K562 (cell line): Measurements from ENCODE around the gene HLA-DOA. TPM values are rescaled to one million over a fixed set of nuclear protein-coding genes. Genes with fewer than 3 reads are reported as not detected.

ENCODE experiments used
- ATAC-seq: fragments of 200-7000 bp; cut with Tn5 transposase; 3 replicates; pipeline ENCODE4 v1.9.1; 2020; ENCODE audit warnings: moderate library complexity
- BruUV-seq: library from RNA; stranded (reverse); fragments of 400-500 nt; replicated peaks from 2 replicates; lab custom pipeline; 2021; lab: Mats Ljungman, UMichigan
- CTCF ChIA-PET: fragments of 300-600 bp; formaldehyde crosslinking; extraction: SDS; loops from one replicate; lab custom pipeline; 2021; ENCODE audit warnings: low intra/inter-chr PET ratio; lab: Yijun Ruan, JAX
- POLR2A ChIA-PET: fragments of 300-600, 350-650 bp; sonication (Branson Sonifier 250); formaldehyde crosslinking; extraction: SDS; loops from one replicate; lab custom pipeline; 2021; ENCODE audit warnings: antibody characterized with exemption, inconsistent platforms; lab: Yijun Ruan, JAX
- DNase-seq, 4 experiments: peaks; one replicate each; pipeline versions ENCODE4 v3.0.0 to v3.0.0-alpha.2; 2011 to 2018; ENCODE audit warnings: low spot score in 3 of 4, mixed read lengths in 3 of 4; ENCODE audit errors: extremely low read depth in 1 of 4
- FAIRE-seq: peaks from 2 replicates; lab custom pipeline; 2011; peaks lifted over from hg19 to GRCh38; lab: Jason Lieb, UNC
- H2AFZ ChIP-seq: 2 replicates; pipeline ENCODE4 v1.6.0; 2011; ENCODE audit warnings: low read depth, low read length, control low read depth, inconsistent platforms
- H3K27ac ChIP-seq: fragments of 200-600 bp; 3 replicates; pipeline ENCODE4 v1.8.0; 2011; ENCODE audit warnings: low read depth, mild to moderate bottlenecking, control low read depth, inconsistent platforms, low read length, moderate library complexity, mixed read lengths; ENCODE audit errors: extremely low read depth
- H3K27me3 ChIP-seq, 2 experiments: fragments of 300-600 bp in 1 of 2; 2 replicates in 1 of 2; 3 replicates in 1 of 2; pipeline versions ENCODE4 v1.6.0 to v1.8.0; 2011; ENCODE audit warnings: inconsistent platforms in 2 of 2, low read length in 2 of 2, mild to moderate bottlenecking in 1 of 2, mixed read lengths in 1 of 2, moderate library complexity in 1 of 2; ENCODE audit not compliant: control insufficient read depth in 2 of 2, insufficient read depth in 2 of 2
- H3K36me3 ChIP-seq: fragments of 300-600 bp; 3 replicates; pipeline ENCODE4 v1.8.0; 2011; ENCODE audit warnings: mild to moderate bottlenecking, low read length, inconsistent platforms; ENCODE audit not compliant: control insufficient read depth, insufficient read depth
- H3K4me1 ChIP-seq, 2 experiments: fragments of 200-600 bp in 1 of 2; replicated peaks in 1 of 2; 2 replicates in 1 of 2; 3 replicates in 1 of 2; pipeline versions ENCODE4 v1.5.1 to v1.8.0; 2011; ENCODE audit warnings: inconsistent platforms in 2 of 2, low read length in 2 of 2, mild to moderate bottlenecking in 1 of 2, mixed read lengths in 1 of 2, moderate library complexity in 1 of 2; ENCODE audit not compliant: control insufficient read depth in 2 of 2, insufficient read depth in 2 of 2
- H3K4me2 ChIP-seq: 2 replicates; pipeline ENCODE4 v1.6.1; 2011; ENCODE audit warnings: low read length, control low read depth, inconsistent platforms, mixed read lengths; ENCODE audit not compliant: insufficient read depth
- H3K4me3 ChIP-seq: fragments of 200-600 bp; sonication (generic), shearing (Covaris generic); 2 replicates; pipeline ENCODE4 v1.5.1; 2016; ENCODE audit warnings: control low read depth, inconsistent platforms
- H3K79me2 ChIP-seq: fragments of 200-600 bp; 3 replicates; pipeline ENCODE4 v1.8.0; 2011; ENCODE audit warnings: low read length, inconsistent platforms; ENCODE audit not compliant: control insufficient read depth, insufficient read depth
- H3K9ac ChIP-seq, 2 experiments: 2 replicates each; pipeline versions ENCODE4 v1.6.0 to v1.6.1; 2011; ENCODE audit warnings: low read depth in 2 of 2, low read length in 2 of 2, control low read depth in 1 of 2, inconsistent platforms in 1 of 2, mild to moderate bottlenecking in 1 of 2, mixed read lengths in 1 of 2; ENCODE audit not compliant: insufficient read depth in 1 of 2
- H3K9me1 ChIP-seq: one replicate; pipeline ENCODE4 v1.6.0; 2011; ENCODE audit warnings: inconsistent platforms, mild to moderate bottlenecking, low read length, moderate library complexity; ENCODE audit not compliant: control insufficient read depth, insufficient read depth
- H3K9me3 ChIP-seq: replicated peaks from 2 replicates; pipeline ENCODE4 v1.5.1; 2011; ENCODE audit warnings: low read depth, low read length, inconsistent platforms; ENCODE audit not compliant: control insufficient read depth, insufficient read depth
- H4K20me1 ChIP-seq: replicated peaks from 2 replicates; pipeline ENCODE4 v1.6.1; 2011; ENCODE audit warnings: low read length, inconsistent platforms, mixed read lengths; ENCODE audit not compliant: control insufficient read depth, insufficient read depth
- CBX5 ChIP-seq: IDR thresholded peaks from 2 replicates; pipeline ENCODE4 v1.6.1; 2014; ENCODE audit warnings: low read depth, borderline replicate concordance
- DDX20 ChIP-seq: fragments of 450-650 bp; IDR thresholded peaks from 2 replicates; pipeline ENCODE4 v1.6.1; 2016; ENCODE audit warnings: missing genetic modification characterization, low read depth, mild to moderate bottlenecking, missing compliant biosample characterization, moderate library complexity
- MXD1 ChIP-seq: fragments of 250-450 bp; sonication (Bioruptor Pico); IDR thresholded peaks from 2 replicates; pipeline ENCODE4 v1.8.0; 2021; ENCODE audit warnings: borderline replicate concordance, mild to moderate bottlenecking, moderate library complexity; ENCODE audit not compliant: poor library complexity, severe bottlenecking
- NFIC ChIP-seq: fragments of 450-650 bp; IDR thresholded peaks from 2 replicates; pipeline ENCODE4 v1.6.1; 2017; ENCODE audit warnings: mild to moderate bottlenecking, inconsistent platforms
- POLR2AphosphoS2 ChIP-seq: IDR thresholded peaks from 2 replicates; pipeline ENCODE4 v1.6.1; 2012; ENCODE audit warnings: low read length, improper control_type of control experiment
- POLR2AphosphoS5 ChIP-seq: IDR thresholded peaks from 2 replicates; pipeline ENCODE4 v1.6.1; 2011; ENCODE audit warnings: mild to moderate bottlenecking, low read depth, low read length, moderate library complexity; ENCODE audit not compliant: control insufficient read depth, insufficient read depth
- RNF2 ChIP-seq: sonication (generic); IDR thresholded peaks from 2 replicates; pipeline ENCODE4 v1.6.1; 2016
- ZBTB43 ChIP-seq: sonication (generic); formaldehyde crosslinking; IDR thresholded peaks from 2 replicates; pipeline ENCODE4 v1.8.0; 2023; ENCODE audit warnings: mild to moderate bottlenecking, missing genetic modification reagents
- ZNF133 ChIP-seq: fragments of 250-450 bp; sonication (Bioruptor Pico); IDR thresholded peaks from 2 replicates; pipeline ENCODE4 v1.4.0; 2020; ENCODE audit warnings: mild to moderate bottlenecking
- ZNF589 ChIP-seq: fragments of 200-800 bp; sonication (Bioruptor generic); IDR thresholded peaks from 2 replicates; pipeline ENCODE4 v1.6.1; 2016; ENCODE audit warnings: low read depth, missing genetic modification characterization, missing compliant biosample characterization
- WGBS: fragments of 100-300 bp; shearing (Covaris generic); methylation state at CpG from one replicate; pipeline ENCODE4 v1.1.6; 2016; ENCODE audit warnings: low coverage, mixed read lengths; ENCODE audit not compliant: insufficient coverage; ENCODE audit errors: missing lambda C conversion rate; 5-methylcytosine and 5-hydroxymethylcytosine counted together
- in situ Hi-C: fragments of 300-500 bp; cut with MboI; formaldehyde crosslinking; loops from 4 replicates; pipeline ENCODE4 v1.15.0; 2018; ENCODE audit warnings: inconsistent platforms, mixed read lengths
- intact Hi-C: fragments of 100-400 bp; cut with micrococcal nuclease; formaldehyde crosslinking; loops from 2 replicates; pipeline ENCODE4 v1.14.2; 2022
- polyA plus RNA-seq, 8 experiments: library from polyadenylated mRNA; depleted of rRNA in 4 of 8; stranded (reverse) in 5 of 8; unstranded in 3 of 8; fragments of >200 nt; fragmentation: Nextera tagmentation in 2 of 8; fragmentation: Illumina TruSeq in 1 of 8; extraction: Ambion mirVana in 2 of 8; extraction: Trizol in 1 of 8; gene quantifications; 2 replicates each; pipeline versions ENCODE4 v1.2.1 to v1.2.3, GENCODE V29; 2011 to 2014; ENCODE audit warnings: inconsistent platforms in 1 of 8, missing spikeins in 1 of 8
- total RNA-seq, 7 experiments: library from RNA; depleted of rRNA in 6 of 7; stranded (reverse); fragments of >200 nt in 6 of 7; fragmentation: Illumina TruSeq in 2 of 7; extraction: Trizol in 2 of 7; gene quantifications; 2 replicates each; pipeline versions ENCODE4 v1.2.1 to v1.2.3, GENCODE V29; 2011 to 2021; ENCODE audit warnings: low replicate concordance in 1 of 7
- TF ChIP-seq, protein P1 (sequence below), 2 experiments: fragments of 450-650 bp; conservative IDR thresholded peaks; 2 replicates each; pipeline ENCODE4 v1.6.1; 2017; ENCODE audit warnings: mild to moderate bottlenecking in 2 of 2, moderate library complexity in 2 of 2
- TF ChIP-seq, protein P2 (sequence below): fragments of 250-450 bp; sonication (Bioruptor Pico); IDR thresholded peaks from 2 replicates; pipeline ENCODE4 v1.8.0; 2021; ENCODE audit warnings: moderate library complexity, mild to moderate bottlenecking, inconsistent platforms

Gene HLA-DOA
- total and polyA plus RNA-seq, 9 of the 15 experiments (the other 6 are each of a cell fraction or from before 2014, with no cell fraction given): 0.07 TPM; not detected in 8

- Histone ChIP-seq H3K36me3 (no peaks in the 10 kb centered on the region), H2AFZ (no peak overlapping the region), H3K9ac (no peak overlapping the region), H3K79me2 (peaks cover 37% of the 10 kb centered on the region), H3K4me2 (no peak overlapping the region), H3K27ac (no peak overlapping the region)
- in situ Hi-C loops: loop anchor here (25.0 kb wide), 1 partner anchor 1427 kb away; the partner anchor contains the start of genes ATP6V1G2, DDX39B, MCCD1 and NFKBIL1
- ChIA-PET POLR2A (interaction anchor here (4.2 to 13.4 kb wide), 2 partner anchors 9 to 11 kb away, joined by 63 to 309 read pairs; partner anchors contain the start of gene HLA-DMA), CTCF (interaction anchor here (0.6 kb wide), 1 partner anchor 82 kb away, joined by 3 read pairs; no protein-coding TSS in a partner anchor)
- 68% methylated on average over 5 of the region's 5 CpGs for WGBS
- no peak for DNase-seq
- no TSS peak for BruUV-seq
- TF ChIP-seq MXD1 (CRISPR knock-in tag) (no peak), NFIC (peak; percentile 75)
- TF ChIP-seq, all 486 proteins: peak for 1
- FAIRE-seq: no peak
- Histone ChIP-seq H3K9me1 (no peaks in the 10 kb centered on the region), H3K4me1 (peaks cover 15 to 19% of the 10 kb centered on the region in 2 experiments), H4K20me1 (no peaks in the 10 kb centered on the region), H3K4me3 (no peak overlapping the region), H3K9me3 (no peaks in the 10 kb centered on the region), H3K27me3 (no peaks in the 10 kb centered on the region)
- ATAC-seq: no peak
- intact Hi-C loops: no loop called here
Measured at GRCh38 chr6:32964776-32965175, 44.6 kb downstream of the HLA-DOA start.

DNA sequence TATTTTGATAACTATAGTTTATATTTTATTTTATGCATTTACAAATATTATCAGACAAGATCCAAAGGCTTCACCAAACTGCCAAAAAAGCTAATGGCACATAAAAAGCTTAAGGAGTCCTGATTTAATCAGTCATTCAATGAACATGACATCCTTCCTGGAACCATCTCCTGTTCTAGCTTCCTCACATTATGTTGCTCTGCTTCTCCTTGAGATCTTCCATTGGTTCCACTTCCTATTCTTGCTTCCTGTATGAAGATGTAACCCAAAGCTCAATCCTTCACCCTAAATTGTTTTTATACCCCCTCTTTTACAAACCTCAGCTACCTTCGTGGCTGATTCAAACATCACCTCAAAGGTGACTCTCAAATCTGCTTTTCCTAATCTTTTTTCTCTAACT is 45.5 kb downstream of the HLA-DOA start:
- Histone ChIP-seq H3K27ac (no peak overlapping the region), H3K79me2 (peaks cover 28% of the 10 kb centered on the region), H3K27me3 (no peaks in the 10 kb centered on the region), H3K9me1 (no peaks in the 10 kb centered on the region), H4K20me1 (no peaks in the 10 kb centered on the region), H3K4me2 (no peak overlapping the region), H3K36me3 (no peaks in the 10 kb centered on the region), H3K4me3 (no peak overlapping the region), H2AFZ (no peak overlapping the region), H3K4me1 (peaks cover 15 to 19% of the 10 kb centered on the region in 2 experiments), H3K9ac (no peak overlapping the region), H3K9me3 (no peaks in the 10 kb centered on the region)
- CTCF ChIA-PET: interaction anchor here (0.6 kb wide), 2 partner anchors 76 to 101 kb away, joined by 3 read pairs; no protein-coding TSS in a partner anchor
- FAIRE-seq (no peak), DNase-seq (no peak), ATAC-seq (no peak)
- intact Hi-C loops (no loop called here), in situ Hi-C loops (loop anchor here (25.0 kb wide), 1 partner anchor 1427 kb away; the partner anchor contains the start of genes ATP6V1G2, DDX39B, MCCD1 and NFKBIL1)
- WGBS: 38% methylated on average over 1 of the region's 1 CpG
- BruUV-seq: no TSS peak
- POLR2A ChIA-PET: interaction anchor here (0.6 to 4.2 kb wide), 4 partner anchors 10 to 43 kb away, joined by 3 to 63 read pairs (median 3); no protein-coding TSS in a partner anchor
- TF ChIP-seq RNF2 (no peak), ZNF133 (CRISPR knock-in tag) (no peak), POLR2AphosphoS5 (no peak), ZNF589 (no peak), CBX5 (no peak), DDX20 (tag) (no peak), ZBTB43 (CRISPR knock-in tag) (no peak), POLR2AphosphoS2 (no peak)
- TF ChIP-seq, protein P1, sequence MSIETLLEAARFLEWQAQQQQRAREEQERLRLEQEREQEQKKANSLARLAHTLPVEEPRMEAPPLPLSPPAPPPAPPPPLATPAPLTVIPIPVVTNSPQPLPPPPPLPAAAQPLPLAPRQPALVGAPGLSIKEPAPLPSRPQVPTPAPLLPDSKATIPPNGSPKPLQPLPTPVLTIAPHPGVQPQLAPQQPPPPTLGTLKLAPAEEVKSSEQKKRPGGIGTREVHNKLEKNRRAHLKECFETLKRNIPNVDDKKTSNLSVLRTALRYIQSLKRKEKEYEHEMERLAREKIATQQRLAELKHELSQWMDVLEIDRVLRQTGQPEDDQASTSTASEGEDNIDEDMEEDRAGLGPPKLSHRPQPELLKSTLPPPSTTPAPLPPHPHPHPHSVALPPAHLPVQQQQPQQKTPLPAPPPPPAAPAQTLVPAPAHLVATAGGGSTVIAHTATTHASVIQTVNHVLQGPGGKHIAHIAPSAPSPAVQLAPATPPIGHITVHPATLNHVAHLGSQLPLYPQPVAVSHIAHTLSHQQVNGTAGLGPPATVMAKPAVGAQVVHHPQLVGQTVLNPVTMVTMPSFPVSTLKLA (conservative IDR thresholded peaks at IDR 0.05): no peak
- TF ChIP-seq, protein P2, sequence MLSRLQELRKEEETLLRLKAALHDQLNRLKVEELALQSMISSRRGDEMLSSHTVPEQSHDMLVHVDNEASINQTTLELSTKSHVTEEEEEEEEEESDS: no peak
